Keratinocyte (primary cell): ENCODE data around the gene MLXIP. TPM values are rescaled to one million over a fixed set of nuclear protein-coding genes. Genes with fewer than 3 reads are reported as not detected.

ENCODE experiments used
- DNase-seq: peaks from one replicate; pipeline ENCODE4 v3.0.0-alpha.2; 2011; ENCODE audit warnings: low read depth, missing footprints, low spot score
- FAIRE-seq: peaks from 2 replicates; lab custom pipeline; 2011; peaks lifted over from hg19 to GRCh38; lab: Jason Lieb, UNC
- H2AFZ ChIP-seq: 2 replicates; pipeline ENCODE4 v1.6.0; 2012; ENCODE audit warnings: low read length, control low read depth, inconsistent platforms; ENCODE audit not compliant: control insufficient read depth
- H3K27ac ChIP-seq: 2 replicates; pipeline ENCODE4 v1.5.1; 2011; ENCODE audit warnings: low read length; ENCODE audit not compliant: control insufficient read depth, insufficient read depth
- H3K27me3 ChIP-seq: 3 replicates; pipeline ENCODE4 v1.6.0; 2011; ENCODE audit warnings: low read length; ENCODE audit not compliant: control insufficient read depth, insufficient read depth; ENCODE audit errors: extremely low read depth
- H3K36me3 ChIP-seq, 2 experiments: 2 replicates in 1 of 2; 3 replicates in 1 of 2; pipeline ENCODE4 v1.5.1; 2011; ENCODE audit warnings: low read length in 2 of 2, mild to moderate bottlenecking in 1 of 2; ENCODE audit not compliant: control insufficient read depth in 2 of 2, insufficient read depth in 2 of 2; ENCODE audit errors: extremely low read depth in 1 of 2
- H3K4me1 ChIP-seq: 3 replicates; pipeline ENCODE4 v1.5.1; 2011; ENCODE audit warnings: low read length; ENCODE audit not compliant: control insufficient read depth, insufficient read depth; ENCODE audit errors: extremely low read depth
- H3K4me2 ChIP-seq: 3 replicates; pipeline ENCODE4 v1.6.0; 2011; ENCODE audit warnings: low read depth, low read length; ENCODE audit not compliant: control insufficient read depth, insufficient read depth; ENCODE audit errors: extremely low read depth
- H3K4me3 ChIP-seq, 3 experiments: fragments of 200-600 bp in 1 of 3; sonication (generic) in 1 of 3; 2 replicates in 2 of 3; 3 replicates in 1 of 3; pipeline ENCODE4 v1.5.1; 2011 to 2016; ENCODE audit warnings: low read length in 3 of 3, mild to moderate bottlenecking in 3 of 3, control low read depth in 2 of 3, inconsistent platforms in 1 of 3, low read depth in 1 of 3, mixed read lengths in 1 of 3, mixed run types in 1 of 3, moderate library complexity in 1 of 3; ENCODE audit not compliant: control insufficient read depth in 2 of 3, insufficient read depth in 2 of 3; ENCODE audit errors: extremely low read depth in 1 of 3
- H3K79me2 ChIP-seq: 2 replicates; pipeline ENCODE4 v1.6.0; 2012; ENCODE audit warnings: low read length; ENCODE audit not compliant: control insufficient read depth, insufficient read depth
- H3K9ac ChIP-seq: 3 replicates; pipeline ENCODE4 v1.6.0; 2011; ENCODE audit warnings: low read length; ENCODE audit not compliant: control insufficient read depth, insufficient read depth; ENCODE audit errors: extremely low read depth
- H3K9me1 ChIP-seq: 3 replicates; pipeline ENCODE4 v1.6.0; 2011; ENCODE audit warnings: low read length; ENCODE audit not compliant: control insufficient read depth, insufficient read depth; ENCODE audit errors: extremely low read depth
- H3K9me3 ChIP-seq: 2 replicates; pipeline ENCODE4 v1.5.1; 2012; ENCODE audit warnings: low read depth, low read length; ENCODE audit not compliant: control insufficient read depth
- H4K20me1 ChIP-seq: 3 replicates; pipeline ENCODE4 v1.6.0; 2011; ENCODE audit warnings: low read length; ENCODE audit not compliant: control insufficient read depth, insufficient read depth; ENCODE audit errors: extremely low read depth
- EZH2 ChIP-seq: IDR thresholded peaks from one replicate; pipeline ENCODE4 v1.6.1; 2012; ENCODE audit warnings: inconsistent platforms, mild to moderate bottlenecking, low read length, moderate library complexity
- dilution Hi-C: fragments of 300-500 bp; cut with MboI; formaldehyde crosslinking; loops from one replicate; pipeline ENCODE4 v1.7.0; 2020; ENCODE audit warnings: low sequenced_read_pairs; ENCODE audit not compliant: extremely low pct_ligation_motif_present
- polyA plus RNA-seq, 5 experiments: library from polyadenylated mRNA; depleted of rRNA in 3 of 5; stranded (reverse) in 3 of 5; stranded (forward) in 1 of 5; unstranded in 1 of 5; fragments of >200 nt; gene quantifications; 1 replicate in 1 of 5; 2 replicates in 3 of 5; 3 replicates in 1 of 5; pipeline versions ENCODE4 v1.2.1 to v1.2.3, GENCODE V29; 2011 to 2012; ENCODE audit warnings: missing spikeins in 2 of 5, low read depth in 1 of 5, low replicate concordance in 1 of 5
- TF ChIP-seq, protein P1 (sequence below), 3 experiments: IDR thresholded peaks in 1 of 3; conservative IDR thresholded peaks in 1 of 3; optimal IDR thresholded peaks in 1 of 3; 2 replicates in 2 of 3; 3 replicates in 1 of 3; pipeline versions ENCODE3 to v1.5.1; 2011; ENCODE audit warnings: low read length in 3 of 3, mild to moderate bottlenecking in 3 of 3, moderate library complexity in 2 of 3, control low read depth in 1 of 3, inconsistent platforms in 1 of 3; ENCODE audit not compliant: insufficient read depth in 2 of 3; ENCODE audit errors: extremely low read depth in 1 of 3

MLXIP gene
- polyA plus RNA-seq, 1 donor (not counting 4 experiments of a cell fraction or from before 2014, with no cell fraction given) = 5.5 TPM

DNA sequence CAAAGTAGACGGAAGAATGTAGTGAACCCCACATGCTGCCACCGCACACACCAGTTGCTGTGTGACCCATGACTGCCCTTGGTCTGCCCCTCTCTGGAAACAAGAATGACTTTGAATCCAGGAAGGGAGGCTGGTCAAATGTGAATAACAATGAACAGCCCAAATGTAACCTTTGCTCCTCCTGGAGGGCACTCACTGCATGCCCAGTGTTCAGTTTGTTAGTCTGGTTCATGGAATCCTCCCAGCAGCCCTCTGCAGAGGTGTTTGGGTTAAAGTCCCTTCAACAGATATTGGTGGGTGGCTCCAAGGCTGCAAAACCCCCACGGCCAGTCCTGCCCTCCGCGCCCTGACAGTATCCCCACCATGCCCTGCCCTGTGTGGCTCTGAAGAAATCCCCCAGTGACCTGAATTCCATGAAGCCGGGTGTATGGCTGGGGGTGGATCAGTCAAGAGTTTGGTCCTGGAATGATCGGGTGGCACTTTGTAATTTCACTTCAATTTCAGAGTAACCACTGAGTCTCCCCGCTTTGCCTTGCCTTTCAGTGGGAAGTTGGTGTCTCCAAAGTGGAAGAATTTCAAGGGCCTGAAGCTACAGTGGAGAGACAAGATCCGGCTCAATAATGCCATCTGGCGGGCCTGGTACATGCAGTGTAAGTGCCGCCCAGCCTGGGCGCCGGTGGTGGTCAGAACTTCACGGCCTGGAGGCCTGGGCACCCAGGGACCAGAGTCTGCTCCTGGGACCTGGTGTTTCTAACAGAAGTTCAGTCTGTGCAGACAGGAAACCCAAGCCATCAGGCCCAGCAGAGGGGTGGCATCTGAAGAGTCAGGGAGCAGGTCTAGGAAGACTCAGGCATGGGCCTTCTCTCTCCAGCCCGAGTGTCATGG, 48.4 kb downstream of the MLXIP start:
- DNase-seq (no peak), FAIRE-seq (no peak)
- Histone ChIP-seq H3K27ac (no peak overlapping the region), H3K27me3 (no peaks in the 10 kb centered on the region), H3K9me1 (no peaks in the 10 kb centered on the region), H4K20me1 (no peaks in the 10 kb centered on the region), H3K4me3 (no peak overlapping the region), H3K4me2 (no peak overlapping the region), H3K9me3 (no peaks in the 10 kb centered on the region), H3K36me3 (peaks cover 25 to 28% of the 10 kb centered on the region in 2 experiments), H3K9ac (no peak overlapping the region), H3K79me2 (peaks cover 49% of the 10 kb centered on the region), H3K4me1 (peaks cover 17% of the 10 kb centered on the region), H2AFZ (no peak overlapping the region)
- TF ChIP-seq, protein P1, sequence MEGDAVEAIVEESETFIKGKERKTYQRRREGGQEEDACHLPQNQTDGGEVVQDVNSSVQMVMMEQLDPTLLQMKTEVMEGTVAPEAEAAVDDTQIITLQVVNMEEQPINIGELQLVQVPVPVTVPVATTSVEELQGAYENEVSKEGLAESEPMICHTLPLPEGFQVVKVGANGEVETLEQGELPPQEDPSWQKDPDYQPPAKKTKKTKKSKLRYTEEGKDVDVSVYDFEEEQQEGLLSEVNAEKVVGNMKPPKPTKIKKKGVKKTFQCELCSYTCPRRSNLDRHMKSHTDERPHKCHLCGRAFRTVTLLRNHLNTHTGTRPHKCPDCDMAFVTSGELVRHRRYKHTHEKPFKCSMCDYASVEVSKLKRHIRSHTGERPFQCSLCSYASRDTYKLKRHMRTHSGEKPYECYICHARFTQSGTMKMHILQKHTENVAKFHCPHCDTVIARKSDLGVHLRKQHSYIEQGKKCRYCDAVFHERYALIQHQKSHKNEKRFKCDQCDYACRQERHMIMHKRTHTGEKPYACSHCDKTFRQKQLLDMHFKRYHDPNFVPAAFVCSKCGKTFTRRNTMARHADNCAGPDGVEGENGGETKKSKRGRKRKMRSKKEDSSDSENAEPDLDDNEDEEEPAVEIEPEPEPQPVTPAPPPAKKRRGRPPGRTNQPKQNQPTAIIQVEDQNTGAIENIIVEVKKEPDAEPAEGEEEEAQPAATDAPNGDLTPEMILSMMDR (optimal IDR thresholded peaks at IDR 0.05 in 1 of 3, IDR thresholded peaks at IDR 0.05 in 1 of 3, conservative IDR thresholded peaks at IDR 0.05 in 1 of 3; ENCODE audit: extremely low read depth in 1 of 3, insufficient read depth in 2 of 3, low read length in 3 of 3) = peak in 1 of 3 experiments; percentile 29
- no peak for TF ChIP-seq EZH2
- dilution Hi-C loops = no loop called here

GRCh38 chr12:122127839-122128238, 49.3 kb downstream of the MLXIP start:
- H2AFZ ChIP-seq = no peak overlapping the region
- no peaks in the 10 kb centered on the region for H4K20me1 ChIP-seq
- TF ChIP-seq EZH2 = no peak
- TF ChIP-seq, protein P1 (optimal IDR thresholded peaks at IDR 0.05 in 1 of 3, IDR thresholded peaks at IDR 0.05 in 1 of 3, conservative IDR thresholded peaks at IDR 0.05 in 1 of 3; ENCODE audit: extremely low read depth in 1 of 3, insufficient read depth in 2 of 3, low read length in 3 of 3) = no peak
- H3K36me3 ChIP-seq = peaks cover 26 to 36% of the 10 kb centered on the region in 2 experiments
- H3K4me3 ChIP-seq = no peak overlapping the region
- no peak for DNase-seq
- no peak overlapping the region for H3K4me2 ChIP-seq
- dilution Hi-C loops = no loop called here
- peaks cover 17% of the 10 kb centered on the region for H3K4me1 ChIP-seq
- no peak overlapping the region for H3K9ac ChIP-seq
- H3K79me2 ChIP-seq = peaks cover 45% of the 10 kb centered on the region
- H3K9me1 ChIP-seq = no peaks in the 10 kb centered on the region
- no peaks in the 10 kb centered on the region for H3K9me3 ChIP-seq
- FAIRE-seq = no peak
- H3K27ac ChIP-seq = no peak overlapping the region
- no peaks in the 10 kb centered on the region for H3K27me3 ChIP-seq
